ENCODE measurements around the gene PLCH1.

- TF ChIP-seq CTCF (IDR thresholded peaks at IDR 0.05) (no peak), POLR2A (IDR thresholded peaks at IDR 0.05) (no peak), EP300 (IDR thresholded peaks at IDR 0.05) (no peak), POLR2AphosphoS5 (IDR thresholded peaks at IDR 0.05) (no peak)
Observed at GRCh38 chr3:155676252-155676981, 68.5 kb downstream of the PLCH1 start.
